Head of caudate nucleus (tissue), 42 donors: Measurements from ENCODE around the gene USP21.

ENCODE experiments used
- DNase-seq, 42 donors: peaks; one replicate each; pipeline versions ENCODE4 v3.0.0 to v3.0.0-alpha.2; 2020 to 2021; ENCODE audit warnings: mixed read lengths in 7 of 42
- intact Hi-C: fragments of 100-400 bp; cut with DNase I; formaldehyde crosslinking; loops from one replicate; pipeline ENCODE4 v1.15.0; 2022

Gene USP21

DNA sequence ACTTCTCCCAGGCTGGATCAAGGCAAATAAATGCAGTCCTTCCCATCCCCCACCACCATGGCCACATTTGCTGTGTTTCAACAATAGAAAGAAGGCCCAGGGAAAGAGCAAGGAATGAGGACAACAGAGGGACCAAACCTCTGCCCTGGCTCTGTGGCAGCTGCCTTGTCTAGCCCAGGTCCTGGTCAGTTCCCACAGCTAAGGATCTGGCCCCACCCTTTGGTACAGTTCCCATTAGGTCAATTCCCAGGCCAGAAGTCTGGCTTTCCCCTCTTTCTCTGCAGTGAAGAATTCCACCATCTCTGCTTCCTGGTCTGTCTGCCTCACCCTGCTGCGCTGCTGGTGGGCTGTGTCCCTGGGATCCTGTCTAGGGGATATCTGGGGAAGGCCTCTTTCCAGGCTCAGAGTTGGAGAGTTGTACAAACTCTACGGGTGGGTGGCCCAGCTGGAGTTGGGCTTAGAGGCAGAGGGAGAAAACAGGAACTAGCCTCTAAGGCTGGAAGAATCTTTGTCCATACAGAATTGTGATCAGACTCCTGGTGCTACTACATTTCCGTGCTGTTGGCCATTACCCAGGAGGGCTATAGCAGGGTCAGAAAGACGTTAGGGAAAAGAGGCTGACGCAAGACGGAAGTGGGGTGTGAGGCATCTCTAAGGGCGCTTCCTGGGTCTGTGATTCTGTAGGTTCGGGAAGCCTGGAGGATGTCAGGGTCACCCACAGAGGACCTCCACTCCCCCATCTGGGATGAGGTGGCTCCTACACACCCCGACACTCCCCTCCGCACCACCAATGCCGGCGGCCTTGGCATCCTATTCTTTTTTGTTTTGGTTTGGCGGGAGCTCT is 41.9 kb downstream of the USP21 start:
- intact Hi-C loops, result no loop called here
- peak in 20 of 42 donors; percentile 18 to 78 (median 46) for DNase-seq

DNA sequence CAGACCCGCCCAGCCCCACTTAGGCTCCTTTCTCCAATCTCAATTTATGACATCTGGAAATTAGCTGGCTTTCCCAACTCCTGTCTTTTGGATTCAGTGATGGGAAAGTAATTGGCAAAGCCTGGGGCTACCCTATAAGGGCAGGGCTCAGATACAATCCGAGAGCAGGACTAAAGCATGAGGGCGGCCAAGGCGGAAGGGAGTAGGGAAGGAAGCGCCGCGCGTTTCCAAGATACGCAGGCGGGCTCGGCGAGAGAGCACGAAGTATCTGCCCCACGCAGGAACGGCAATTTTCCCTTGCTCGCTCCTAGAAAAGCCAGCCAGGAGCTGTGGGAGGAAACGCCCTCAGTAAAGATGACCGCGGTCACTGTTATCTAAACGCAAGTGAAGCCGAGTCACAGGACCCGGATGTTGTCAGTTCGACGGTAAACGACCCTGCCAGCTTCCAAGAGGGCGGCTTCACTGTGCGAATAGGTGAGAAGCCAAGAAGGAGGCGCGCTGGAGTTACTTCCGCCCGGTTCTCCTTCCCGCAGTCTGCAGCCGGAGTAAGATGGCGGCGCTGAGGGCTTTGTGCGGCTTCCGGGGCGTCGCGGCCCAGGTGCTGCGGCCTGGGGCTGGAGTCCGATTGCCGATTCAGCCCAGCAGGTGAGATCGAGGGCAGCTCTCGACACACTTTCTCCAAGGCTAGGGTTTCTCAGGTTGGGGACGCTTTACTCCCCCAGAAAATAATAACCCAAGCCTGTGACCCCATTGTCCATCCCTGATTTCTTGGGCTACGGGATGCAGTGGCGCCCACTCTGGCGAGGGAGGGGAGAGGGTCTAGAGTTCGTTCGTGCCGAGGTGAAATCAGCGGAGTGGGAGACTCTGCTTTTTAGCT is 42.8 kb downstream of the USP21 start, which contains the start of gene NDUFS2:
NDUFS2 (plus strand) TSS at position 532 of the 877 bp plus-strand sequence; CDS start at position 551, 19 bp downstream.
- intact Hi-C loops, result loop anchor here (2.0 kb wide), 1 partner anchor 25 kb away; the partner anchor contains the start of gene TOMM40L
- peak; percentile 95 to 100 (median 99) for DNase-seq

- no peak for DNase-seq
These were observed 47.3 kb downstream of the USP21 start for GRCh38 chr1:161206411-161207140.

DNA sequence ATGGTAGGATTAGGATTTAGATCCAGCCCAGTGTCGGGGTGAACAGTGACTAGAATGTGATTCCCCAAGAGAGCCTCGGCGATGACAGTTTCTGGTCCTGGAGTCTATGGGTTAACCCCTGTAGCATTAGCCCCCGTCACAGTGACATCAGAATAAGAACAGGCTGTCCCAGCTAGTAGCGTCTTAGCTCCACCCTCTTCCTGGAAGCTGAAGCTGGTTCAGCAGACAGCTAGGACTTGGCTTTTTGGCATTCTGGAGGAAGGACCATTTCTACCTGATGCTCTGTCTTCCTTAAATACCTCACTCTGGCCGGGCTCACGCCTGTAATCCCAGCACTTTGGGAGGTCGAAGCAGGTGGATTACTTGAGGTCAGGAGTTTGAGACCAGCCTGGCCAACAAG is 47.9 kb downstream of the USP21 start:
- no peak for DNase-seq
- intact Hi-C loops, result no loop called here

More at GRCh38 chr1:161206411-161207140, 47.3 kb downstream of the USP21 start:
- intact Hi-C loops, result no loop called here

DNA sequence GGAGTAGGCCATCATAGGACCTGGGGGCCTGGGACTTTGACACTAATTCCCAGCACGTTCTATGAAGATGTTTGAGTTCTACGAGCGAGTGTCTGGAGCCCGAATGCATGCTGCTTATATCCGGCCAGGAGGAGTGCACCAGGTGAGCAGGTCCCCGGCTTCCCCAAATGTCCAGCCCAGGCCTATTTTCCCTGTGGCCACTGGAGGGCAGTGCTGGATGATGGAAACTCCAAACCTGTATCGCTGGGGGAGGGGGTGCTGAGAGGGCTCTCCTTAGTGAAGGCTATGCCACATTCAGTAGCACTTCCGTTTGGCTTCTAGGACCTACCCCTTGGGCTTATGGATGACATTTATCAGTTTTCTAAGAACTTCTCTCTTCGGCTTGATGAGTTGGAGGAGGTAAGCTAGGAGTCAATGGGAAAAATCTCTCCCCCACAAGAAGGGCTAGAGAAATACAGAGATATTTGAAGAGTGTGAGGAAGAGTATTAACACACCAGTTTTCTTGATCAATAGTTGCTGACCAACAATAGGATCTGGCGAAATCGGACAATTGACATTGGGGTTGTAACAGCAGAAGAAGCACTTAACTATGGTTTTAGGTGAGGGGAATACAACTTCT is 50.6 kb downstream of the USP21 start:
- intact Hi-C loops, result no loop called here
- DNase-seq, result peak in 41 of 42 donors; percentile 56 to 89 (median 75)

- intact Hi-C loops, result no loop called here
- DNase-seq, result no peak
These were observed 55.1 kb downstream of the USP21 start for GRCh38 chr1:161214369-161214768.

- intact Hi-C loops, result no loop called here
- DNase-seq, result peak in 16 of 42 donors; percentile 33 to 68 (median 52)
These were observed 55.8 kb downstream of the USP21 start, which contains the start of gene FCER1G for GRCh38 chr1:161215076-161215475. Gene FCER1G, plus strand, starts transcription at chr1:161215295. Its CDS starts 27 bp downstream, at chr1:161215322.
